ENCODE results near the gene TMEM255A.

The TMEM255A gene

DNA sequence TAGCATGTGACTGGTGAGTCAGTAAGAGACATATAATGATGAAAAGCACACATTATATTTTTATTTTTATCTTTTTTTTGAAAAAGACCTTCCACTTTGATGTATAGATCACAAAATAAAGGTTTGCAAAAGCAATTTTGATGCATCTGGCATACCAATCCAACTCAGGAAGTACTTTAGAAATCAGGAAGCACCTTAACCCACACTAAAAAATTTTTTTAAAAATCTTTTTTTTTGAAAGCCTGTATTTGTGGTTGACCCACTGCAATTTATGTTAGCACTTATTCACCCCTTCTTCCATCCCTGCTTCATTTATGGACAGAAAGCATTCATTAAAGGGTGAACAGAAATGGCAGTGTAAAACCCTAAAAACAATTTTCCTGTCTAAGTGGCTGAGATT lies 16.6 kb downstream of the TMEM255A start:
- Histone ChIP-seq H3K4me1 (ENCODE audit: control insufficient read depth in 1 of 2, insufficient read depth in 1 of 2, low read depth in 1 of 2, low read length in 1 of 2) (peaks cover 0 to 5% of the 10 kb centered on the region in 2 experiments), H3K36me3 (no peaks in the 10 kb centered on the region), H3K27me3 (no peaks in the 10 kb centered on the region), H3K9me3 (no peaks in the 10 kb centered on the region), H3K27ac (no peak overlapping the region), H3K4me3 (ENCODE audit: low read depth in 1 of 2, low read length in 1 of 2) (no peak overlapping the region)
- no peak for TF ChIP-seq CTCF (IDR thresholded peaks at IDR 0.05)

DNA sequence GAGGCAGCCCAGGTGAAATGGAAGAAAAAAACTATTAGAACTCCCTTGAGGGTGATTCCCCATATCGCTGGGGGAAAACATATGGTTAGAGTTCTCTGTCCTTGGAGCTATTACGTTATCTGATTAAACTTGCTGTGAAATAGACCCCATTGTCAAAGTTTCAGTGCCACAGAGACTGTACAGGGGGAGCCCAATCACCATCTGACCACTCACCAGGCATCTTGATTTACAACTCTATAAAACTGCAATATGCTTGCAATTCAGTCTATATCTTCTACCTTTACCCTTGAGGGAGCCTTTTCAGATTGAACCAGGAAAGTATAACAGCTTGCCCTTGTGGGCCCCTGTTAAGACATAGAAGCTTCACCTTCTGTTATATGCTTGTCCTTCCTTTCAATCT lies 18.2 kb downstream of the TMEM255A start:
- Histone ChIP-seq H3K9me3 (no peaks in the 10 kb centered on the region), H3K27ac (no peak overlapping the region), H3K36me3 (no peaks in the 10 kb centered on the region), H3K27me3 (no peaks in the 10 kb centered on the region), H3K4me3 (ENCODE audit: low read depth in 1 of 2, low read length in 1 of 2) (no peak overlapping the region), H3K4me1 (ENCODE audit: control insufficient read depth in 1 of 2, insufficient read depth in 1 of 2, low read depth in 1 of 2, low read length in 1 of 2) (peaks cover 10 to 12% of the 10 kb centered on the region in 2 experiments)
- no peak for TF ChIP-seq CTCF (IDR thresholded peaks at IDR 0.05)

DNA sequence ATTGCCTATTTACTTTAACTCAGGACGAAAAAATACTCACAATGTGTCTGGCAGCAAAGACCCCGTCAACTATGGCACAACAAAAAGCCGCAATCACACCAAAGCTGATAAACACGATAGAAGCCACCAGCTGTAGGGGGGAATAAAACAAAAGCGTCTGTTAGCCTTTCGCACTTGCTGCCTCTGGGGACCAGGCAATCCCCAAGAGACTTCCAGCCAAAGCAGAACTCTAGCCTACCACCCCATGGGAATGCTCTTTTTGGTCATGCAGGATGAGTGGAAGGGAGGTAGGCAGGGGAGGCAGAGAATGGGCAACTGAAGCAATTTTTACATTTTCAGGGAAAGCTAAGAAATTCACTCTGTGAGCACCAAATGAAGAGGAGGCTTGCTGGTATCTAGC lies 20.1 kb downstream of the TMEM255A start:
- H3K4me1 ChIP-seq (ENCODE audit: control insufficient read depth in 1 of 2, insufficient read depth in 1 of 2, low read depth in 1 of 2, low read length in 1 of 2): peaks cover 26 to 28% of the 10 kb centered on the region in 2 experiments
- TF ChIP-seq CTCF (IDR thresholded peaks at IDR 0.05): no peak
- no peak overlapping the region for H3K27ac ChIP-seq
- H3K36me3 ChIP-seq: no peaks in the 10 kb centered on the region
- H3K4me3 ChIP-seq (ENCODE audit: low read depth in 1 of 2, low read length in 1 of 2): no peak overlapping the region
- no peaks in the 10 kb centered on the region for H3K9me3 ChIP-seq
- no peaks in the 10 kb centered on the region for H3K27me3 ChIP-seq

- Histone ChIP-seq H3K4me3 (ENCODE audit: low read depth in 1 of 2, low read length in 1 of 2) (no peak overlapping the region), H3K27ac (no peak overlapping the region), H3K9me3 (no peaks in the 10 kb centered on the region), H3K4me1 (ENCODE audit: control insufficient read depth in 1 of 2, insufficient read depth in 1 of 2, low read depth in 1 of 2, low read length in 1 of 2) (peaks cover 26 to 28% of the 10 kb centered on the region in 2 experiments), H3K27me3 (no peaks in the 10 kb centered on the region), H3K36me3 (no peaks in the 10 kb centered on the region)
- no peak for TF ChIP-seq CTCF (IDR thresholded peaks at IDR 0.05)
Measured at GRCh38 chrX:120290107-120290506, 21.2 kb downstream of the TMEM255A start.

DNA sequence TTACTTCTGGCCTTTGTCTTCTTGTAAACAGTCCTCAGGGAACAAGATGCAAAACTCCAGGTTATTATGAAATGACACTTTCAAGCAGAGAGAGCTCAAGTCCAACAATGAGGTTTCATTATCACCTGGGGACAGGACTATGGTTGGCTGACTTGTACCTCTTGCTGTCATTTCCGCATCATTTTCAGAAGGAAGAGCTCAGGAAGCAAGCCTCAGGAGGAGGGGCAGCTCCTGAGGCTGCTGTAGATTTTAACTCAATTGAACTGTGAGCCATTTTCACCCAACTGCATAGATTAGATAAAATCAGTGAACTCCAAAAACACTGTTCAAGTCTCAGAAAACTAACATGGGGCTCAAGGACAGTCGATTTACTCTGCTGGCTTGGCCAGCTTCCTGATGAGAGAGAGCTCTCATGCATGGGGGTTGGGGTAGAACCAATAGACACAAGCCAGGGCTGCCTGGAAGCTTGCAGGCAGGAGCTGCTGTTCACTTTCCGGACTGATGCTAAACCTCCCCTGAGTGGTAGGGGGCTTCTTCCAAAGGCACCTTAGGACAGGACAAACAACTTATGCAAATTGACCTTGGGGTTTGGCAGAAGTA lies 23.6 kb downstream of the TMEM255A start:
- TF ChIP-seq CTCF (IDR thresholded peaks at IDR 0.05): no peak
- H3K27me3 ChIP-seq: no peaks in the 10 kb centered on the region
- peak overlapping the region; percentile 78 for H3K27ac ChIP-seq
- no peaks in the 10 kb centered on the region for H3K9me3 ChIP-seq
- peaks cover 22 to 26% of the 10 kb centered on the region in 2 experiments for H3K4me1 ChIP-seq (ENCODE audit: control insufficient read depth in 1 of 2, insufficient read depth in 1 of 2, low read depth in 1 of 2, low read length in 1 of 2)
- no peak overlapping the region for H3K4me3 ChIP-seq (ENCODE audit: low read depth in 1 of 2, low read length in 1 of 2)
- H3K36me3 ChIP-seq: no peaks in the 10 kb centered on the region
